Left ventricle myocardium inferior (tissue), 1 donor: ENCODE results near the gene DNAH2. TPM values are rescaled to one million over a fixed set of nuclear protein-coding genes. Genes with fewer than 3 reads are reported as not detected.

Source experiments
- DNase-seq: peaks from one replicate; pipeline ENCODE4 v3.0.0-alpha.2; 2020
- H3K27ac ChIP-seq: fragments of 200-600 bp; replicated peaks from 2 replicates; pipeline ENCODE4 v1.8.0; 2021
- H3K27me3 ChIP-seq: fragments of 200-600 bp; 2 replicates; pipeline ENCODE4 v1.8.0; 2021; ENCODE audit warnings: low read depth
- H3K36me3 ChIP-seq: fragments of 200-600 bp; 2 replicates; pipeline ENCODE4 v1.8.0; 2021
- H3K4me1 ChIP-seq: fragments of 200-600 bp; 2 replicates; pipeline ENCODE4 v1.8.0; 2021
- H3K4me3 ChIP-seq: fragments of 200-600 bp; 2 replicates; pipeline ENCODE4 v1.8.0; 2021; ENCODE audit warnings: mild to moderate bottlenecking, moderate library complexity
- H3K9me3 ChIP-seq: fragments of 200-600 bp; replicated peaks from 2 replicates; pipeline ENCODE4 v1.8.0; 2021
- intact Hi-C: fragments of 100-400 bp; cut with micrococcal nuclease; formaldehyde crosslinking; loops from one replicate; pipeline ENCODE4 v1.11.0; 2022
- total RNA-seq: library from RNA; stranded (reverse); fragmentation: NEBNext Ultra II Directional; extraction: Animal tissue kit (Norgen Biotek cat#: 25700); gene quantifications from one replicate; pipeline ENCODE4 v1.2.1, GENCODE V29; 2021
- TF ChIP-seq, protein P1 (sequence below): fragments of 200-600 bp; IDR thresholded peaks from 2 replicates; pipeline ENCODE4 v1.8.0; 2021; ENCODE audit warnings: antibody characterized with exemption, mild to moderate bottlenecking, borderline replicate concordance
- donor health status: DM: no; HTN: yes; CAD: no; lungs with severe emphysema.

Gene DNAH2
- total RNA-seq, 1 donor from 2014 or later = 0.33 TPM

DNA sequence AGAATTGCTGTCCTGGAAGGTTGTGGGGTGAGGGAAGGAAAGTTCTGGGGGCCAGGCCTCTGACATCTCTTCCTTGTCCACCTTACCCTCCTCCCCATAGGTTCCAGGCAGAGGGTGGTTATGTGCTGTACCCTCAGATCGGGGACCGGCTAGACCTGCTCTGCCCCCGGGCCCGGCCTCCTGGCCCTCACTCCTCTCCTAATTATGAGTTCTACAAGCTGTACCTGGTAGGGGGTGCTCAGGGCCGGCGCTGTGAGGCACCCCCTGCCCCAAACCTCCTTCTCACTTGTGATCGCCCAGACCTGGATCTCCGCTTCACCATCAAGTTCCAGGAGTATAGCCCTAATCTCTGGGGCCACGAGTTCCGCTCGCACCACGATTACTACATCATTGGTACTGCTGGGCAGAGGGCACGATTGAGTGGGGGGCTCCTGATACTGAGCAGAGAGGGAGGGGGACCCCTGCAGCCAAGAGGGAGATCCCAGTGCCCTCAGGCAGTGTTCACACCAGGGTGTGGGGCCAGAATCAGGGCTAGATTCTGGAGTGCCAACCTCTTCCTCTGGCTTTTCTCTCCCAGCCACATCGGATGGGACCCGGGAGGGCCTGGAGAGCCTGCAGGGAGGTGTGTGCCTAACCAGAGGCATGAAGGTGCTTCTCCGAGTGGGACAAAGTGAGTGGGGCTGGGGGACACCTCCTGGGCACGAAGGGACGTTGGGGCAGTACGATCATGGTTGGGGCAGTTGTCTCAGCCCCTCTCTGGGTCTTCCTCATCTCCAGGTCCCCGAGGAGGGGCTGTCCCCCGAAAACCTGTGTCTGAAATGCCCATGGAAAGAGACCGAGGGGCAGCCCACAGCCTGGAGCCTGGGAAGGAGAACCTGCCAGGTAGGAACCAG is 9.4 kb upstream of the DNAH2 start:
- TF ChIP-seq, protein P1, sequence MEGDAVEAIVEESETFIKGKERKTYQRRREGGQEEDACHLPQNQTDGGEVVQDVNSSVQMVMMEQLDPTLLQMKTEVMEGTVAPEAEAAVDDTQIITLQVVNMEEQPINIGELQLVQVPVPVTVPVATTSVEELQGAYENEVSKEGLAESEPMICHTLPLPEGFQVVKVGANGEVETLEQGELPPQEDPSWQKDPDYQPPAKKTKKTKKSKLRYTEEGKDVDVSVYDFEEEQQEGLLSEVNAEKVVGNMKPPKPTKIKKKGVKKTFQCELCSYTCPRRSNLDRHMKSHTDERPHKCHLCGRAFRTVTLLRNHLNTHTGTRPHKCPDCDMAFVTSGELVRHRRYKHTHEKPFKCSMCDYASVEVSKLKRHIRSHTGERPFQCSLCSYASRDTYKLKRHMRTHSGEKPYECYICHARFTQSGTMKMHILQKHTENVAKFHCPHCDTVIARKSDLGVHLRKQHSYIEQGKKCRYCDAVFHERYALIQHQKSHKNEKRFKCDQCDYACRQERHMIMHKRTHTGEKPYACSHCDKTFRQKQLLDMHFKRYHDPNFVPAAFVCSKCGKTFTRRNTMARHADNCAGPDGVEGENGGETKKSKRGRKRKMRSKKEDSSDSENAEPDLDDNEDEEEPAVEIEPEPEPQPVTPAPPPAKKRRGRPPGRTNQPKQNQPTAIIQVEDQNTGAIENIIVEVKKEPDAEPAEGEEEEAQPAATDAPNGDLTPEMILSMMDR = no peak
- Histone ChIP-seq H3K4me3 (no peak overlapping the region), H3K27ac (no peak overlapping the region), H3K36me3 (no peaks in the 10 kb centered on the region), H3K27me3 (peaks cover 98% of the 10 kb centered on the region), H3K4me1 (peaks cover 26% of the 10 kb centered on the region), H3K9me3 (no peaks in the 10 kb centered on the region)
- no peak for DNase-seq
- intact Hi-C loops = no loop called here

DNA sequence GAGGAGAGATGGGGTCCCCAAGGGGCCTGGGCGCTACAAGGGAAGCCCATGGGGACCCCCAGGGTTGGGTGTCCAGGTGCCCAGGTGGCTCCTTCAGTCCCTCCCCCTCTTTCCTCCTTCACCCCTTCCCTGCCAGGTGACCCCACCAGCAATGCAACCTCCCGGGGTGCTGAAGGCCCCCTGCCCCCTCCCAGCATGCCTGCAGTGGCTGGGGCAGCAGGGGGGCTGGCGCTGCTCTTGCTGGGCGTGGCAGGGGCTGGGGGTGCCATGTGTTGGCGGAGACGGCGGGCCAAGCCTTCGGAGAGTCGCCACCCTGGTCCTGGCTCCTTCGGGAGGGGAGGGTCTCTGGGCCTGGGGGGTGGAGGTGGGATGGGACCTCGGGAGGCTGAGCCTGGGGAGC is 8.5 kb upstream of the DNAH2 start:
- no peaks in the 10 kb centered on the region for H3K36me3 ChIP-seq
- no peaks in the 10 kb centered on the region for H3K9me3 ChIP-seq
- intact Hi-C loops = no loop called here
- TF ChIP-seq, protein P1 = no peak
- no peak overlapping the region for H3K4me3 ChIP-seq
- no peak for DNase-seq
- peaks cover 20% of the 10 kb centered on the region for H3K4me1 ChIP-seq
- peaks cover 96% of the 10 kb centered on the region for H3K27me3 ChIP-seq
- H3K27ac ChIP-seq = no peak overlapping the region

DNA sequence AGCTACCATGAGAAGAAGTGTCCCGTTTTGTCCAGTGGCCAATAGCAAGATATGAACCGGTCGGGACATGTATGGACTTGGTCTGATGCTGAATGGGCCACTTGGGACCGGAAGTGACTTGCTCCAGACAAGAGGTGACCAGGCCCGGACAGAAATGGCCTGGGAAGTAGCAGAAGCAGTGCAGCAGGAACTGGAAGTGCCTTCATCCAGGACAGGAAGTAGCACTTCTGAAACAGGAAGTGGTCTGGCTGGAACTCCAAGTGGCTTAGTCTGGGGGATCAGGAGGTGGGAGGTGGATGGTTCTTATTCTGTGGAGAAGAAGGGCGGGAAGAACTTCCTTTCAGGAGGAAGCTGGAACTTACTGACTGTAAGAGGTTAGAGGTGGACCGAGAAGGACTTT is 7.2 kb upstream of the DNAH2 start:
- Histone ChIP-seq H3K27ac (no peak overlapping the region), H3K9me3 (no peaks in the 10 kb centered on the region), H3K36me3 (no peaks in the 10 kb centered on the region), H3K27me3 (peaks cover 96% of the 10 kb centered on the region), H3K4me3 (no peak overlapping the region), H3K4me1 (peaks cover 8% of the 10 kb centered on the region)
- intact Hi-C loops = no loop called here
- DNase-seq = no peak
- TF ChIP-seq, protein P1 = no peak

DNA sequence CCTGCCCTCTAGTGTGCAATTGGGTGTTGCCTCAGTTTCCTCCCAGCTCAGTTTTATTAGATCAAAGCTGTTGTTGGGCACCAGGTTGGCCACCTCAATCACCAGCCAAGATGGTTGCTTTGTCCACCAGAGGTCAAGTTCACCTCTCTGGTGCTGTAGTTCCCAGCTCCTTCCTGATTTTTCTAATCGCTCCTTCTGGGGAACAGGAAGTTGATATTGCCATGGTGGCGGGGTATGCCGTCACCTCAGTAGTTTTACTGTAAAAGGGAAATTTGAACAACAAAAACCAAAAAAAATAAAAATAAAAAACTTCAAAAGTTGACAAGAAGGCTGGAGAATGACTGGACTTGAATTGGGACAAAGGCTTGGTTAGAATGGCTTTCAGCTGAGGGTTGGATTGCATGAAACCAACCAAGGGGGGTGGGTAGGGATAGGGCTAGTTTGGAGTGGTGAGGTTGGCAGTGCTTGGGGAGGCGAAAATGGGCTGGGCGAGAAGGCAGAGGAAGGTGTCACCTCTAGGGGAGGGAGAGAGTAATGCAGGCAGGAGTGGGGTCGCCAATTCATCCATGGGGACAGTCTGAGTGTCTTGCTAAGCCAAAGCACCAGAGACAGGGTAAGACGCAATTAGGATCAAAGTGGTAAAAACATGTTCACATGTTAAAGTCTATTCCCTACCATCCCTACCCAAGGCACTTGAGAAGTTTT is 6.3 kb upstream of the DNAH2 start:
- intact Hi-C loops = no loop called here
- TF ChIP-seq, protein P1 = no peak
- DNase-seq = no peak
- Histone ChIP-seq H3K27me3 (peaks cover 96% of the 10 kb centered on the region), H3K36me3 (no peaks in the 10 kb centered on the region), H3K4me1 (peaks cover under 1% of the 10 kb centered on the region), H3K9me3 (no peaks in the 10 kb centered on the region), H3K4me3 (no peak overlapping the region), H3K27ac (no peak overlapping the region)

DNA sequence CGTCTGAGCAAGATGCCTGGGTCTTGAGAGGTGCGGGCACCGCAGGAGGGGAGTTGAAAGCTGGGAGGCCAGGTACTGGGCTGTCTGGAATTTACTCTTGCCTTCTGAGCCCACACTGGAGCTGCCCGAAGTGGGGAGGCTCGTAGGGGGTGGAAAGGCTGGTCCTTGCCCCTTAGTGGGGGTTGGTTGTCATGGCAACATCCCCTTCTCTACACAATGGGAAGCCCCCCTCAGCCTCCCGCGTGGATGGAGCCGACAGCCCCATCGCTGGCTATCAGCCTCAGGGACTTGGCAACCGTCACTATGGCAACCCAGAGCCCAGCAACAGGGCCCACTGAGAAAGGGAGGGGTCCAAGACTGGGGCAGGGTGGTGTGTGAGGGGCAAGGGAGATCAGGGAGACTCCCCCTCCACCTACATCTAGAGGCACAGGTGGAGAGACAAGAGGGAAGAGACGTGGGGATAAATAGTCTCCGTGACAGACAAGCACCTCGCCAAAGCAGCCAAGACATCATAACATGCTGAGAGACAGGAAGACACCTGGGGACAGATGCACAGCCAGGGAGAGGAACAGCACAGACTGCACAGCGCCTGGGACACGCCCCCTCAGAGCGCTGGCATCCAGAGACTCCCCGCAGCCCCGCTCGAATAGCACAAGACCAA is 5.3 kb upstream of the DNAH2 start:
- intact Hi-C loops = no loop called here
- Histone ChIP-seq H3K27ac (no peak overlapping the region), H3K9me3 (no peaks in the 10 kb centered on the region), H3K27me3 (peaks cover 91% of the 10 kb centered on the region), H3K4me1 (peaks cover 10% of the 10 kb centered on the region), H3K36me3 (no peaks in the 10 kb centered on the region), H3K4me3 (no peak overlapping the region)
- DNase-seq = no peak
- TF ChIP-seq, protein P1 = no peak
